Cardiac muscle cell (in vitro differentiated cells and primary cell): ENCODE results near the gene STK36. TPM values are rescaled to one million over a fixed set of nuclear protein-coding genes. Genes with fewer than 3 reads are reported as not detected.
A peak's percentile ranks its signal among the peaks of the same experiment; 100 is the strongest.

ENCODE experiments used
- DNase-seq, 2 donors: peaks; one replicate each; pipeline versions ENCODE4 v3.0.0 to v3.0.0-alpha.2; 2010 to 2017; ENCODE audit warnings: low read depth in 1 of 2, low spot score in 1 of 2
- H3K27ac ChIP-seq: fragments of 200-600 bp; sonication (generic); 2 replicates; pipeline ENCODE4 v1.5.1; 2016
- H3K27me3 ChIP-seq: fragments of 200-600 bp; sonication (generic); 2 replicates; pipeline ENCODE4 v1.6.0; 2016; ENCODE audit warnings: control low read depth
- H3K36me3 ChIP-seq: fragments of 200-600 bp; sonication (generic); 2 replicates; pipeline ENCODE4 v1.5.1; 2016; ENCODE audit warnings: control low read depth
- H3K4me1 ChIP-seq: fragments of 200-600 bp; sonication (generic); 2 replicates; pipeline ENCODE4 v1.8.1; 2017; ENCODE audit warnings: low read depth, mild to moderate bottlenecking, mixed run types
- H3K4me3 ChIP-seq: fragments of 200-600 bp; sonication (generic); 2 replicates; pipeline ENCODE4 v1.5.1; 2016; ENCODE audit warnings: mild to moderate bottlenecking
- H3K9me3 ChIP-seq: fragments of 200-600 bp; sonication (generic); 2 replicates; pipeline ENCODE4 v1.5.1; 2017; ENCODE audit warnings: low read depth, mild to moderate bottlenecking, control low read depth
- polyA plus RNA-seq: library from polyadenylated mRNA; unstranded; fragments of >200 nt; fragmentation: Nextera tagmentation; extraction: Ambion mirVana; gene quantifications from 2 replicates; pipeline ENCODE4 v1.2.1, GENCODE V29; 2016
- total RNA-seq: library from RNA; depleted of rRNA; stranded (reverse); fragments of >200 nt; gene quantifications from 2 replicates; pipeline ENCODE4 v1.2.3, GENCODE V29; 2016
- TF ChIP-seq, protein P1 (sequence below): IDR thresholded peaks from 2 replicates; pipeline ENCODE4 v1.5.1; 2012; ENCODE audit warnings: low read depth, mild to moderate bottlenecking, low read length

STK36 gene
- total and polyA plus RNA-seq, 2 experiments from 2014 or later, result 56.2 to 63.5 TPM

DNA sequence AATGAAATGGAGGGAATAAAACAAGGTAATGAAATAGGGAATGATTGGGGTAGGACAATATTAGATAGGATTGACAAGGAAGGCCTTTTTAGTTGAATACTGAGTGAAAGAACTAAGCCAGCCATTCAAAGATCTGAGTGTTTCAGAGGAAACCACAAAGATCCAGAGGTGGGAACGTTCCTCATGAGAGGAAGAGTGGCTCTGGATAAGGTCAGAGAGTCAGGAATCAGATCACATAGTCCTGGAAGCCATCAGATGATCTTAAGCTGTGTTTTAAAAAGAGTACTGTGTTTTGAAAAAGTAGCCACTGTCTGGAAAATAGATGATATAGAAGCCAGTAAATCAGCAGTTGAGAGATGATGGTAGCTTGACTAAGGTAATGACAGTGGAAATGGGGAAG lies 50.5 kb downstream of the STK36 start:
- Histone ChIP-seq H3K27ac (peak overlapping the region; percentile 3), H3K9me3 (no peaks in the 10 kb centered on the region), H3K36me3 (no peaks in the 10 kb centered on the region), H3K4me3 (no peak overlapping the region), H3K4me1 (peaks cover 15% of the 10 kb centered on the region), H3K27me3 (no peaks in the 10 kb centered on the region)
- no peak for DNase-seq
- TF ChIP-seq, protein P1, sequence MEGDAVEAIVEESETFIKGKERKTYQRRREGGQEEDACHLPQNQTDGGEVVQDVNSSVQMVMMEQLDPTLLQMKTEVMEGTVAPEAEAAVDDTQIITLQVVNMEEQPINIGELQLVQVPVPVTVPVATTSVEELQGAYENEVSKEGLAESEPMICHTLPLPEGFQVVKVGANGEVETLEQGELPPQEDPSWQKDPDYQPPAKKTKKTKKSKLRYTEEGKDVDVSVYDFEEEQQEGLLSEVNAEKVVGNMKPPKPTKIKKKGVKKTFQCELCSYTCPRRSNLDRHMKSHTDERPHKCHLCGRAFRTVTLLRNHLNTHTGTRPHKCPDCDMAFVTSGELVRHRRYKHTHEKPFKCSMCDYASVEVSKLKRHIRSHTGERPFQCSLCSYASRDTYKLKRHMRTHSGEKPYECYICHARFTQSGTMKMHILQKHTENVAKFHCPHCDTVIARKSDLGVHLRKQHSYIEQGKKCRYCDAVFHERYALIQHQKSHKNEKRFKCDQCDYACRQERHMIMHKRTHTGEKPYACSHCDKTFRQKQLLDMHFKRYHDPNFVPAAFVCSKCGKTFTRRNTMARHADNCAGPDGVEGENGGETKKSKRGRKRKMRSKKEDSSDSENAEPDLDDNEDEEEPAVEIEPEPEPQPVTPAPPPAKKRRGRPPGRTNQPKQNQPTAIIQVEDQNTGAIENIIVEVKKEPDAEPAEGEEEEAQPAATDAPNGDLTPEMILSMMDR, result no peak

DNA sequence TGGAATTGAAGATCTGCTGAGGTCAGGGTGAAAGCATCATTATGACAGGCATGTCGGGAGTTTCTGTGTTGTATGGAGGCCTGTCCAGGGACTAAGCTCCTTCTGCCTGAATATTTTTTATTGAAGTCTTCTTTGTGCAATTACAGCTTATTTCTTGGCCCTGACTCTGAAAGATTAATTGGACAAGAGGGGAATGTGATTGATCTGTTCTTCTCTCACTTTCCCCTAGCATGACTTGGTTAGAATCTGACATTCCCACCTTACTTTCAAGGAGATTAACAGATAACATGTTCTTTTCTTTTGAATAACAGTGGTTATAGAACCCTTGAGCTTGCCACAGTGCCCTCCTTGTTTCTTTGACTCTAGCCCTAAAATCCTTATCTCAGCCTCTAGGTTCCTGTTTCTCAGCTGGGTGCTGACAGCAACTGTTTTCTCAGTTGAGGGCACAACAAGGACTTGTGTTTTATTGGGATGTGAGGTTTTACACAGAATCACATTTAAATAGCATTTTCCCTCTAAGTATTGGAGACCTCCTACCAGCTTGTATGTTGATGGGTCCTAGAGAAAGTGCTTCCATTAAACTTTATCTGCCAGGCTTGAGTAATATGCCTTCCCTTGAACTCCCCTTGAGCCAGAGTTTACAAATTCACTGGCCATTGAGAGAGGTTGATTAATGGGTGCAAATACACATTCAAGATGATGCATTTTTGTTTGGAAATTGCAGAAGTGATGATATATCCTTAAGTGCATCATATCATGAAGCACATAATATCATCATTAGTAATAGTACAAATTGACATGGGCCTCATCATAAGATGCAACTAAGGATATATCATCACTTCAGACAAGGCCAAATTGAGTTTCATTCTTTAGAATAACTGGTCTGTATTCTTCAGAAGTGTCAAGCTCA lies 51.2 kb downstream of the STK36 start:
- no peaks in the 10 kb centered on the region for H3K36me3 ChIP-seq
- peak overlapping the region; percentile 3 for H3K27ac ChIP-seq
- no peaks in the 10 kb centered on the region for H3K9me3 ChIP-seq
- no peaks in the 10 kb centered on the region for H3K27me3 ChIP-seq
- TF ChIP-seq, protein P1, result no peak
- DNase-seq, result peak in 1 of 2 donors; percentile 30
- H3K4me1 ChIP-seq, result peaks cover 15% of the 10 kb centered on the region
- H3K4me3 ChIP-seq, result no peak overlapping the region

DNA sequence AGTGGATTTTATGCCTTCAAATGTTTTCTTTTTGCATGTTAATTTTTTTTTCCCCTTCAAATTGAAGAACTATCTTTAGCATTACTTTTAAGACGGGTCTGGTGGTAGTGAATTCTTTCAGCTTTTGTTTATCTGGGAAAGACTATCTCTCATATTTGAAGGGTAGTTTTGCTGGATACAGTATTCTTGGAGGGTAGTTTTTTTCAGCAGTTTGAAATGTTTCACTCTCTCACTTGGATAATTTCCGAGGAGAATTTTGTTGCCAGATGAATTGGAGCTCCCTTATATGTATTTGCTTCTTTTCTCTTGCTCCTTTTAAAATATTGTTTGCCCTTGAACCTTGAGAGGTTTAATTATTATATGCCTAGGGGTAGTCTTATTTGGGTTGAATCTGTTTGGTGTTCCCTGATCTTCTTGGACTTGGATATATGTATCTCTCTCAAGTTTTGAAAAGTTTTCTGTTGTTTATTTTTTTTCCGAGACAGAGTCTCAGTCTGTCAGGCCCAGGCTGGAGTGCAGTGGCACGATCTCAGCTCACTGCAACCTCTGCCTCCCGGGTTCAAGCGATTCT lies 54.2 kb downstream of the STK36 start:
- H3K27me3 ChIP-seq, result no peaks in the 10 kb centered on the region
- no peak overlapping the region for H3K27ac ChIP-seq
- H3K36me3 ChIP-seq, result no peaks in the 10 kb centered on the region
- DNase-seq, result no peak
- no peaks in the 10 kb centered on the region for H3K9me3 ChIP-seq
- TF ChIP-seq, protein P1, result no peak
- H3K4me1 ChIP-seq, result peaks cover 15% of the 10 kb centered on the region
- no peak overlapping the region for H3K4me3 ChIP-seq

DNA sequence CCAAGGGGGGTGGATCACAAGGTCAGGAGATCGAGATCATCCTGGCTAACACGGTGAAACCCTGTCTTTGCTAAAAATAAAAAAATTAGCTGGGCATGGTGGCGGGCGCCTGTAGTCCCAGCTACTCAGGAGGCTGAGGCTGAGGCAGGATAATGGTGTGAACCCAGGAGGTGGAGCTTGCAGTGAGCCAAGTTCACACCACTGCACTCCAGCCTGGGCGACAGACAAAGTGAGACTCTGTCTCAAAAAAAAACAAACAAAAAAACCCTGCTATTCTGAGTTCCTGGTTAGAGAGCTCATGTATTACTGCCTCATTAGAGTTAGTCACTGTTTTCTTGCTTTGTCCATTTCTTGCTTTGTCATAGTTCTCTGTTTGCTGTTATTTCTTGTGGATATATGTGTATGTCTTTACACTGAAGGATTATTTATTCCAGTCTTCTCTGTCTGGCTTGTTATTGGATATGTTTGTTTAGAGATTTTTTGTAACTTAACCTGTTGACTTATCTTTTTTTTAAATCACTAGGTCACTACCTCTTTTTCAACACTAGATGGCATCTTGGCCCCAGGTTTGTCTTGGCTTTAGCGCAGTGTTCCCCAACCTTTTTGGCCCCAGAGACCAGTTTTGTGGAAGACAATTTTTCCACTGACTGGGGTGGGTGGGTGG lies 55.7 kb downstream of the STK36 start:
- no peaks in the 10 kb centered on the region for H3K36me3 ChIP-seq

DNA sequence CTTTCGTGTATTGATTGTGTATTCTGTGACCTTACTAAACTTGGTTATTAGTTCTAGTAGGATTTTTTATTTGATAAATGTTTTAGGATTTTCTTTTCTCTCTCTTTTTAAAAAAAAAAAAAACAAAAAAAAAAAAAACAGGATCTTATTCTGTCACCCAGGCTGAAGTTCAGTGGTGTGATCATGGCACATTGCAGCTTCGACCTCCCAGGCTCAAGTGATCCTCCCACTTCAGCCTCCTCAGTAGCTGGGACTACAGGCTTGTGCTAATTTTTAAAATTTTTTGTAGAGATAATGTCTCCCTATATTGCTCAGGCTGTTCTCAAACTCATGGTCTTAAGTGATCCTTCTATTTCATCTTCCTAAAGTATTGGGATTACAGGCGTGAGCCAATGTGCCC lies 57.8 kb downstream of the STK36 start:
- Histone ChIP-seq H3K4me1 (no peaks in the 10 kb centered on the region), H3K4me3 (no peak overlapping the region), H3K9me3 (no peaks in the 10 kb centered on the region), H3K36me3 (no peaks in the 10 kb centered on the region), H3K27me3 (no peaks in the 10 kb centered on the region), H3K27ac (no peak overlapping the region)
- TF ChIP-seq, protein P1, result no peak
- no peak for DNase-seq

More for the DNA sequence above, 55.7 kb downstream of the STK36 start:
- Histone ChIP-seq H3K4me1 (peaks cover 8% of the 10 kb centered on the region), H3K27ac (no peak overlapping the region), H3K9me3 (no peaks in the 10 kb centered on the region), H3K27me3 (no peaks in the 10 kb centered on the region), H3K4me3 (no peak overlapping the region)
- peak in 1 of 2 donors; percentile 47 for DNase-seq
- TF ChIP-seq, protein P1, result peak; percentile 34
